HG02840 (cell line): ENCODE measurements around the gene MSX1.

Source experiments
- ATAC-seq: cut with Tn5 transposase; IDR thresholded peaks from one replicate; pipeline ENCODE4 v1.9.1; 2021; ENCODE audit warnings: mild to moderate bottlenecking, moderate library complexity, moderate number of reproducible peaks; ENCODE audit not compliant: unreplicated experiment, low FRiP score

The MSX1 gene

GRCh38 chr4:4838936-4839810 lies 20.3 kb upstream of the MSX1 start:
- ATAC-seq = no peak

- ATAC-seq = no peak
Observed at GRCh38 chr4:4840351-4840750, 19.1 kb upstream of the MSX1 start.

GRCh38 chr4:4841156-4841555 lies 18.3 kb upstream of the MSX1 start:
- ATAC-seq = no peak

- ATAC-seq = no peak
Observed at GRCh38 chr4:4842476-4843441, 16.7 kb upstream of the MSX1 start.

- no peak for ATAC-seq
Observed at GRCh38 chr4:4843635-4844291, 15.7 kb upstream of the MSX1 start.

- no peak for ATAC-seq
Observed at GRCh38 chr4:4845027-4845426, 14.4 kb upstream of the MSX1 start.

- no peak for ATAC-seq
Observed at GRCh38 chr4:4847011-4847410, 12.5 kb upstream of the MSX1 start.

GRCh38 chr4:4848540-4848939 lies 10.9 kb upstream of the MSX1 start:
- no peak for ATAC-seq

- no peak for ATAC-seq
Observed at GRCh38 chr4:4849106-4849505, 10.4 kb upstream of the MSX1 start.

GRCh38 chr4:4849524-4850193 lies 9.8 kb upstream of the MSX1 start:
- ATAC-seq = no peak

- no peak for ATAC-seq
Observed at GRCh38 chr4:4851081-4851480, 8.4 kb upstream of the MSX1 start.

GRCh38 chr4:4851906-4852305 lies 7.6 kb upstream of the MSX1 start:
- no peak for ATAC-seq

- ATAC-seq = no peak
Observed at GRCh38 chr4:4852591-4853362, 6.7 kb upstream of the MSX1 start.

- no peak for ATAC-seq
Observed at GRCh38 chr4:4853371-4853823, 6.1 kb upstream of the MSX1 start.

- ATAC-seq = no peak
Observed at GRCh38 chr4:4853921-4854648, 5.4 kb upstream of the MSX1 start.

- no peak for ATAC-seq
Observed at GRCh38 chr4:4854649-4855295, 4.7 kb upstream of the MSX1 start.

- no peak for ATAC-seq
Observed at GRCh38 chr4:4855301-4856070, 4.0 kb upstream of the MSX1 start.
